Measurements from ENCODE around the gene SLC8A3. TPM values are rescaled to one million over a fixed set of nuclear protein-coding genes. Genes with fewer than 3 reads are reported as not detected.

Gene SLC8A3
- total and polyA plus RNA-seq, 9 donors, result 0.04 to 0.53 (median 0.10) TPM; not detected in 3

GRCh38 chr14:70005281-70005805 lies 183.4 kb downstream of the SLC8A3 start:
- no peaks in the 10 kb centered on the region for H3K36me3 ChIP-seq
- no peaks in the 10 kb centered on the region for H3K9me3 ChIP-seq
- WGBS, 3 donors, result 75 to 86% (median 82%) methylated on average over 5 of the region's 5 CpGs
- no peak for DNase-seq
- no peak overlapping the region for H3K27ac ChIP-seq
- TF ChIP-seq EP300 (IDR thresholded peaks at IDR 0.05), result no peak
- no peak for TF ChIP-seq CTCF (IDR thresholded peaks at IDR 0.05)
- no peak for TF ChIP-seq POLR2A (IDR thresholded peaks at IDR 0.05)
- intact Hi-C loops (cut with DNase I), result no loop called here
- H3K4me1 ChIP-seq (ENCODE audit: insufficient read depth), result no peaks in the 10 kb centered on the region
- no peak overlapping the region for H3K4me3 ChIP-seq
- H3K27me3 ChIP-seq, result no peaks in the 10 kb centered on the region

DNA sequence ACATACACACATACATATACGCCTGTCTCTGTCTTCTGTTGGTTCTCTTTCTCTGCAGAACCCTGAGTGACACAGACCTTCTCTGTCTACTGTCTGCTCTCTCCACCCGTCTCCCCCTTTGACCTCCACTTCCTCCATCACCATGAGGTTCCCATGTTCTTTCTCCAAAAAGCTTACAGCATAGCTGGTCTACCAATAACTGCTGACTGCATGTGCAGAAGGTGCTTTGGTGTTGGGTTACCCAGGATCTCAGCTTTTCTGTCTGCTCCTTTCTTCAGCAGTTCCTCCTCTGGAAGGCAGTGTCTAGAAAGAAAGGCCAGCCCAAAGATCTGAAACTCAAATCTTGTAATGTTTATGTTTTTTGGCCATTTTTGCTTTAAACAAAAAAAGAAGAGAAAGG lies 184.0 kb downstream of the SLC8A3 start:
- H3K36me3 ChIP-seq, result no peaks in the 10 kb centered on the region
- H3K9me3 ChIP-seq, result no peaks in the 10 kb centered on the region
- H3K27ac ChIP-seq, result no peak overlapping the region
- intact Hi-C loops (cut with DNase I), result no loop called here
- no peaks in the 10 kb centered on the region for H3K4me1 ChIP-seq (ENCODE audit: insufficient read depth)
- TF ChIP-seq EP300 (IDR thresholded peaks at IDR 0.05) (no peak), POLR2A (IDR thresholded peaks at IDR 0.05) (no peak), CTCF (IDR thresholded peaks at IDR 0.05) (no peak)
- 71 to 77% (median 73%) methylated on average over 2 of the region's 2 CpGs for WGBS, 3 donors
- no peak for DNase-seq
- no peak overlapping the region for H3K4me3 ChIP-seq
- no peaks in the 10 kb centered on the region for H3K27me3 ChIP-seq

DNA sequence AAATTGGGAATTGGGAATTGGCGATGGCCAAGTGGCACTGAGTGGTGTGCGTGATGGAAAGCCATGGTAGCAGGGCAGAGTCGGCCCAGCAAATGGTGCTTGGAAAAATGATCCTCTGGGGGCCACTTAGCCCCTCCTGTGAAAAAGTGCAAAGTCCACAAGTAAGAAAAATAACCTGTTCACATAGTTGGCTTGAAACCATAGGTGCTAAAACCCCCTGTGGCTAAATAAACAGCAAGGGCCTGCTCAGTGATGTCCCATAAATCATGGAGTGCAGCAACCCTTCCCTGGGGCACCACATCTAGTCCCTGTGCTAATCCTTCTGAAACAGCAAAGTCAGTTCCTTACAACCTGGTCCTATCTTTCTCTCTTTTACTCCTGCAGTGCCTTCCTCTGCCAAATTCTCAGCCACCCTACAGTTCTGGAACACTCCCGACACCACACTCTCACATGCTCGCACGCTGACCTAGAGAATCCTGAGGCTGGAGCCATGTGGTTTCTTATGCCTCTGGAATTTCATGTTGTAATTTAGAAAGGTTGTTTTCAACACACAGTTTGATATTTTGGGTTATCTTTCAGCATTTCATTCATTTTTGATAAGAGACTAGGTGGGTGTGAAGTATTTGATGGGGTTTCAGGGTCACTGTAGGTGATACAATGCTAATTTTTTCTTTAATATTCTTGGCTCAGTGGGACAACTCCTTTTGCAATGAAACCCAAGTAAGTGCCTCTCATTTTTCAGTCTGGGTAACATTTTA lies 186.0 kb downstream of the SLC8A3 start:
- 63 to 77% (median 68%) methylated on average over 6 of the region's 6 CpGs for WGBS, 3 donors
- no peak overlapping the region for H3K27ac ChIP-seq
- H3K4me3 ChIP-seq, result no peak overlapping the region
- intact Hi-C loops (cut with DNase I), result no loop called here
- H3K36me3 ChIP-seq, result no peaks in the 10 kb centered on the region
- no peak for TF ChIP-seq EP300 (IDR thresholded peaks at IDR 0.05)
- no peak for TF ChIP-seq POLR2A (IDR thresholded peaks at IDR 0.05)
- no peak for TF ChIP-seq CTCF (IDR thresholded peaks at IDR 0.05)
- no peaks in the 10 kb centered on the region for H3K9me3 ChIP-seq
- no peak for DNase-seq
- no peaks in the 10 kb centered on the region for H3K4me1 ChIP-seq (ENCODE audit: insufficient read depth)
- no peaks in the 10 kb centered on the region for H3K27me3 ChIP-seq

DNA sequence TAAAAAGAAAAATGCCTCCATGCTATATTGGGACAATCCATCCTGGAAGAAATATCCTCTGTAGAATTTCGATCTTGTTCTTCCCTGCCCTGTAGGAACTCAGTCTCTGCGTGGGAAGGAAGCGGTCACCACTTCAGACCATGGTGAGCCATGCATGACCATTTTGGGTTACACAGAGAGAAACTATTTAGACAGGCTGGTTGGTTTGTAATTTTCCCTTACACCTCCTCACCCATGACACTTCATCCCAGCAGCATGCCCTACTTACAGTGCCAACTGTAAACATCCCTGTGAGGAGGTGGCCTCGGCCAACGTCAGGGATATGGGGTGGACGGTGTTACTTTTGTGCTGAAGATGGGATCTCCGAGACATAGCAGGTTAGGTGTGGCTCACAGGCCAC lies 188.2 kb downstream of the SLC8A3 start:
- no peak for TF ChIP-seq EP300 (IDR thresholded peaks at IDR 0.05)
- TF ChIP-seq POLR2A (IDR thresholded peaks at IDR 0.05), result no peak
- no peak for TF ChIP-seq CTCF (IDR thresholded peaks at IDR 0.05)
- WGBS, 3 donors, result 86 to 90% (median 89%) methylated on average over 7 of the region's 7 CpGs

More for the DNA sequence above, 188.2 kb downstream of the SLC8A3 start:
- H3K4me3 ChIP-seq, result no peak overlapping the region
- H3K9me3 ChIP-seq, result no peaks in the 10 kb centered on the region
- no peaks in the 10 kb centered on the region for H3K4me1 ChIP-seq (ENCODE audit: insufficient read depth)
- no peaks in the 10 kb centered on the region for H3K27me3 ChIP-seq
- H3K36me3 ChIP-seq, result no peaks in the 10 kb centered on the region
- no peak overlapping the region for H3K27ac ChIP-seq
- intact Hi-C loops (cut with DNase I), result no loop called here
- no peak for DNase-seq
